Measurements from ENCODE around the gene HSP90AA1.

The HSP90AA1 gene

GRCh38 chr14:102044566-102044965 is 42.3 kb downstream of the HSP90AA1 start:
- DNase-seq (ENCODE audit: low read depth in 2 of 3, low spot score in 2 of 3) = no peak

- no peak for DNase-seq (ENCODE audit: low read depth in 2 of 3, low spot score in 2 of 3)
Observed at GRCh38 chr14:102043251-102044025, 43.4 kb downstream of the HSP90AA1 start.

- no peak for DNase-seq (ENCODE audit: low read depth in 2 of 3, low spot score in 2 of 3)
Observed at GRCh38 chr14:102042699-102043098, 44.1 kb downstream of the HSP90AA1 start.

- DNase-seq (ENCODE audit: low read depth in 2 of 3, low spot score in 2 of 3) = no peak
Observed at GRCh38 chr14:102040153-102040552, 46.7 kb downstream of the HSP90AA1 start.

- no peak for DNase-seq (ENCODE audit: low read depth in 2 of 3, low spot score in 2 of 3)
Observed at GRCh38 chr14:102039157-102039556, 47.7 kb downstream of the HSP90AA1 start.

- no peak for DNase-seq (ENCODE audit: low read depth in 2 of 3, low spot score in 2 of 3)
Observed at GRCh38 chr14:102037686-102038085, 49.2 kb downstream of the HSP90AA1 start.

GRCh38 chr14:102035914-102036313 is 50.9 kb downstream of the HSP90AA1 start:
- DNase-seq (ENCODE audit: low read depth in 2 of 3, low spot score in 2 of 3) = no peak

- DNase-seq (ENCODE audit: low read depth in 2 of 3, low spot score in 2 of 3) = no peak
Observed at GRCh38 chr14:102034301-102034700, 52.5 kb downstream of the HSP90AA1 start.

GRCh38 chr14:102033241-102033640 is 53.6 kb downstream of the HSP90AA1 start:
- DNase-seq (ENCODE audit: low read depth in 2 of 3, low spot score in 2 of 3) = no peak
